Activated T-cell treated with anti-CD3 and anti-CD28 coated beads, Interleukin-2, amount 50 U/mL, for 4 hours (primary cell): Measurements from ENCODE around the gene GLS. TPM values are rescaled to one million over a fixed set of nuclear protein-coding genes. Genes with fewer than 3 reads are reported as not detected.

ENCODE experiments used
- ATAC-seq, 2 donors: fragments of 200-7000 bp; cut with Tn5 transposase; one replicate each; pipeline ENCODE4 v1.10.0; 2021
- DNase-seq: peaks from one replicate; pipeline ENCODE4 v3.0.0-alpha.2; 2020
- H3K27me3 Mint-ChIP-seq: one replicate; pipeline ENCODE4 v1.8.0; 2021; ENCODE audit warnings: low read depth, mixed read lengths
- H3K36me3 Mint-ChIP-seq: one replicate; pipeline ENCODE4 v1.8.0; 2022; ENCODE audit warnings: mixed read lengths; ENCODE audit not compliant: insufficient read depth
- H3K4me1 Mint-ChIP-seq: one replicate; pipeline ENCODE4 v1.8.0; 2021; ENCODE audit warnings: low read depth, mixed read lengths
- H3K4me3 Mint-ChIP-seq: one replicate; pipeline ENCODE4 v1.8.0; 2021; ENCODE audit warnings: mild to moderate bottlenecking, moderate library complexity, mixed read lengths
- H3K9me3 Mint-ChIP-seq: one replicate; pipeline ENCODE4 v1.8.0; 2021; ENCODE audit warnings: mixed read lengths
- total RNA-seq, 3 donors: library from RNA; stranded (reverse); gene quantifications; one replicate each; pipeline ENCODE4 v1.2.1, GENCODE V29; 2021

GLS gene
- 100 to 1,000 TPM; 371 to 409 (median 377) TPM for total RNA-seq

DNA sequence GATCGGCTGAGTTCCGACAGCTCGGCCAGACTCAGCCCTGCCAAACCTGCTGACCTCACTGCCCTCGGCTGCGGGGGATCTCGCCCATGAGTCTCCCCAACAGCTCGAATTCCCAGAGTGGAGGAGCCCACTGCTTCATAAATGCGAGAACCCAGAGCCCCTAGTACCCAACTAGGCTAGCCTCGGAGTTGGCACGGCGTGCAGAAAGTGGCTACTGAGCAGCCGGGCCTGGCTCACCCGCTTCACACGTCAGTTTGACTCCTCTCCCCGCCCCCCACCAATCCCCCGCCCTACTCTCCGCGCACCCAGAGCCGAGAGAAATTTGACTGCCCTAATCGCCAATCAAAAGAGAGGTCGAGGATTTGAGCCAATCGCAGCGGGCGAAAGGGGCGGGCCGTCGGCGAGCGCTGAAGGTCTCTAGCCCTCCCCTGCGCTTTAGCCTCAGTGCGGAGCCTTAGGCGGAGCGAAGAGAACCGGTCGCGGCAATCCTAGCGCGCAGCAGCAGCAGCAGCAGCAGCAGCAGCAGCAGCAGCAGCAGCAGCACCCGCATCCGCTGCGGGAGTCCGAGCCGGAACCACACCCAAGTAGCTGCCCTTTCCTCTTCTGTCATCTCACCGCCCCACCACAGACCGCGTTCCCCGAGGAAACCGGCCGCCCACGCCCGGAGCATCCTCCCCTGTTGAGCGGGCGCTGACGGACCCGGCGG, at the start of gene GLS:
Gene GLS (plus strand): TSS at position 444 of the 706 bp plus-strand sequence. CDS start 264 bp downstream, outside the sequence.
- peaks cover 45% of the 10 kb centered on the region for H3K4me1 Mint-ChIP-seq
- H3K9me3 Mint-ChIP-seq = no peaks in the 10 kb centered on the region
- peaks cover 25% of the 10 kb centered on the region for H3K36me3 Mint-ChIP-seq
- ATAC-seq = peak; percentile 81 to 84
- no peaks in the 10 kb centered on the region for H3K27me3 Mint-ChIP-seq
- peak; percentile 95 for DNase-seq
- H3K4me3 Mint-ChIP-seq = peak within 1 kb of the TSS; percentile 96

GRCh38 chr2:190831941-190832340, 48.7 kb upstream of the GLS start:
- DNase-seq (no peak), ATAC-seq (no peak)
- Mint-ChIP-seq H3K4me1 (no peaks in the 10 kb centered on the region), H3K27me3 (peaks cover 2% of the 10 kb centered on the region), H3K36me3 (peaks cover 5% of the 10 kb centered on the region), H3K9me3 (no peaks in the 10 kb centered on the region), H3K4me3 (no peak overlapping the region)

DNA sequence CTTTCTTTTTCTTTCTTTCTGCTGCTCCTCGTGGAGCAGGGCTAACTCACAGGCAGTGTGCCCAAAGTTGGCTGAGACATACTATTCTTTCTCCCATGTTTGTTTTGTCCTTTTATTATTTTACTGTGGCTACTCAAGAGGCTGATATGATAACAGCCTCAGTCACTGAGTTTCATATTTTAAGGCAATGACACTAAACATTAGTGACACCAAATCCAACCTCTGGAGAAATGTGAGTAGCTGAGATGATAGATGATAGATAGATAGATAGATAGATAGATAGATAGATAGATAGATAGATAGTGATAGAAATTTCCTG, 45.8 kb upstream of the GLS start:
- no peak overlapping the region for H3K4me3 Mint-ChIP-seq
- ATAC-seq = no peak
- H3K9me3 Mint-ChIP-seq = no peaks in the 10 kb centered on the region
- H3K36me3 Mint-ChIP-seq = peaks cover 5% of the 10 kb centered on the region
- H3K27me3 Mint-ChIP-seq = no peaks in the 10 kb centered on the region
- peaks cover 9% of the 10 kb centered on the region for H3K4me1 Mint-ChIP-seq
- DNase-seq = no peak

- peaks cover 5% of the 10 kb centered on the region for H3K36me3 Mint-ChIP-seq
- H3K4me3 Mint-ChIP-seq = no peak overlapping the region
- no peaks in the 10 kb centered on the region for H3K9me3 Mint-ChIP-seq
- DNase-seq = no peak
- H3K4me1 Mint-ChIP-seq = peaks cover 12% of the 10 kb centered on the region
- ATAC-seq = no peak
- no peaks in the 10 kb centered on the region for H3K27me3 Mint-ChIP-seq
Measured at GRCh38 chr2:190835303-190835930, 45.2 kb upstream of the GLS start.

DNA sequence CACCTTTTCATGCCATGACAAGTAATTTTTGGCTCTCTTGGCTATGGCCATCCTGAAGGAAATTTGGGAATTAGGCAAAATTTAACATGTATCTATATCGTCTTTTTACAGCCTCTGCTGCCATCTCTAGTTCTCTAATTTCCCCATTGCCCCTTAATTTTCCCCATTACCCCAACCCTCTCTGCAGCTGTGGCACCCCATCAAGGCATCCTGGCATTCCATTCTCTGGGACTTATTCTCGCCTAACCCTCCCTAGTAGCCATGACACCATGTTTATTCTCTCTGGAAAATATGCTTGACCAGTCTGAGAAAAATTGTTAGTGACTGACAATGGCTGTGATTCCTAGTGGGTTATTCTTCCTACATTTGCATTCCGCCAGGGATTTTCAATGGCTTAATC, 43.9 kb upstream of the GLS start:
- peaks cover 22% of the 10 kb centered on the region for H3K4me1 Mint-ChIP-seq
- no peaks in the 10 kb centered on the region for H3K9me3 Mint-ChIP-seq
- H3K27me3 Mint-ChIP-seq = no peaks in the 10 kb centered on the region
- DNase-seq (no peak), ATAC-seq (no peak)
- H3K36me3 Mint-ChIP-seq = peaks cover 9% of the 10 kb centered on the region
- H3K4me3 Mint-ChIP-seq = no peak overlapping the region

DNA sequence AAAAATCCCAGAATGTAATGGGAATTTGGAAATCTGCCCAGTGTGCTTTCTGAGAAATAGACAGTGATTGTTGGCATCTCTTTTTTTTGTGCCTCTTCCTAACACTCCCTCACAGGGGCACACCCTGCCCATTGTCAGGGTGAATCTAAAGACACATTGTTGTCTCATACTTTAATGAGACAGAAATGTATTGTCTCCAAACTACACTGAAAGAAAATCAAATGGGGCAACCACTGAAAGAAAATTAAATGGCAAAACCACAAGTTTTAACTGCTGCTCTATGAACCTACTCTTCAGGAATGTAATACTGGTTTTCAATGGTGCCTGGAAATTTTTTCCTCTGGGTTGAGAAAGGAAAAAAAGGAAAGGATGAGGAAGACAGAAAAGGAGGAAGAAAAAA, 43.2 kb upstream of the GLS start:
- ATAC-seq (no peak), DNase-seq (no peak)
- Mint-ChIP-seq H3K4me3 (no peak overlapping the region), H3K4me1 (peaks cover 26% of the 10 kb centered on the region), H3K27me3 (no peaks in the 10 kb centered on the region), H3K9me3 (no peaks in the 10 kb centered on the region), H3K36me3 (peaks cover 10% of the 10 kb centered on the region)

DNA sequence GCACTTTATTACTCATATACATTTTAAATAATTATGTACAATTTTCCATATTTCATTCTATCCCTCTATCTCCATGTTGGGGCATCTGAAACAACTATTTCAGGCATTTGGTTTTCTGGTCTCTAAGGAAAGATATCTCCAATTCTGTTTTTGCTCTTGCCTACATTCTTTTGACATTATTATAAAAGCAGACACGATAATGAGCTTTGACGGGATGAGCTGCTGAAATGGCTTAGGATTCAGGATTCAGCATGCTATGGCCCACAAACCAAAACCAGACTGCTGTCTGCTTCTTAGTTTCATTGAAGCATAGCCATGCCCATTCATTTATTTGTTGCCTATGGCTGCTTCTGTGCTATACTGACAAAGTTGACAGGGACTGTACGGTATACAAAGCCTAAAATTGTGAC, 42.7 kb upstream of the GLS start:
- no peak for ATAC-seq
- Mint-ChIP-seq H3K27me3 (no peaks in the 10 kb centered on the region), H3K9me3 (no peaks in the 10 kb centered on the region), H3K4me3 (no peak overlapping the region), H3K4me1 (peaks cover 30% of the 10 kb centered on the region), H3K36me3 (peaks cover 11% of the 10 kb centered on the region)
- no peak for DNase-seq

DNA sequence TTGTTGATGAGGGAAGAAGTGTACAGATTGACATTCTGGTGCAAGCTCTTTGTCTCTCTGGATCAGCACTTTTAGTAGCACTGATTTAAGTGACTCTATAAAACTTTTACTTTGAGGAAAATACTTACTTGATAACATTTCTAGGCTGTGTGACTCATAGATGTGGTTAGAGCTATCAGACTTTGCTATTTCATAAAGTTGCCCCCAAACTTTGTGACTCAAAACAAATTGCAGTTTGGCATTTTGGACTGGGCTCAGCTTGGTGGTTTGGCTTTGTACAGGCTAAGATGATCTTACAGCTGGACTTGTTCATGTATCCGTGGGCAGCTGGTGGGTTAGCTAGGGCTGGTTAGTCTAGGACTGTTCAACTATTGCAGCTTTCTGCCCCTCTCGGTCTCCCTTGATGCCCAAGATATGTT, 42.1 kb upstream of the GLS start:
- peak; percentile 64 to 84 for ATAC-seq
- Mint-ChIP-seq H3K9me3 (no peaks in the 10 kb centered on the region), H3K4me1 (peaks cover 32% of the 10 kb centered on the region), H3K4me3 (no peak overlapping the region), H3K27me3 (no peaks in the 10 kb centered on the region), H3K36me3 (peaks cover 11% of the 10 kb centered on the region)
- DNase-seq = no peak

DNA sequence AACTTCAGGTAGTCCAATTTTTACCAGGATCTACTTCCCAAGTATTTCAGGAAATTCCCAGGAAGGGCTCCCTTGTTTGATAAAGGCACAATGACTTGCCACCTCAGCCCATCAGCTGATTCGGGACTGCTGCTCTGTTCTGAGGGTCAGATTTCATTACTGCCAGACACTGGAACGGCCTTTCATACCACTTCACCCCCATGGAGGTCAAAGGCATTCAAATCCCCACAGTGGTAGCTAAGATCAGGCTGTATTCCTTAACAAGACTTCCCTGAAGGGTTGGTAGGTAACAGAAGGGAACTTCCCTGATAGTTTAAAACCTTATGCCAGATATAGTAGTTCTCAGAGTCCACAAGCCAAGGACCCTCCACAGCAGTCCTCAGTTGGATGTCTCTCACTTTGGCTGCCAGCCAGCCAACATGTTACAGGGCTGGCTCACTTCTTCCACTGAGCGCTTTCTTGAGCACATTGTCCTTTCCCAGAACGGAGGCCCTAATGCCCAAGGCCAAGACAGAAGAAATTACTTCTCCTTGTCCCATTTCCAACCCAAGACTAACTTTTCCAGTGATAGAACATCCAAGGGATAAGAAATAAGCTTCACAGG, 40.0 kb upstream of the GLS start:
- Mint-ChIP-seq H3K36me3 (peaks cover 10% of the 10 kb centered on the region), H3K4me3 (no peak overlapping the region), H3K9me3 (no peaks in the 10 kb centered on the region), H3K27me3 (no peaks in the 10 kb centered on the region), H3K4me1 (peaks cover 47% of the 10 kb centered on the region)
- DNase-seq (no peak), ATAC-seq (no peak)

DNA sequence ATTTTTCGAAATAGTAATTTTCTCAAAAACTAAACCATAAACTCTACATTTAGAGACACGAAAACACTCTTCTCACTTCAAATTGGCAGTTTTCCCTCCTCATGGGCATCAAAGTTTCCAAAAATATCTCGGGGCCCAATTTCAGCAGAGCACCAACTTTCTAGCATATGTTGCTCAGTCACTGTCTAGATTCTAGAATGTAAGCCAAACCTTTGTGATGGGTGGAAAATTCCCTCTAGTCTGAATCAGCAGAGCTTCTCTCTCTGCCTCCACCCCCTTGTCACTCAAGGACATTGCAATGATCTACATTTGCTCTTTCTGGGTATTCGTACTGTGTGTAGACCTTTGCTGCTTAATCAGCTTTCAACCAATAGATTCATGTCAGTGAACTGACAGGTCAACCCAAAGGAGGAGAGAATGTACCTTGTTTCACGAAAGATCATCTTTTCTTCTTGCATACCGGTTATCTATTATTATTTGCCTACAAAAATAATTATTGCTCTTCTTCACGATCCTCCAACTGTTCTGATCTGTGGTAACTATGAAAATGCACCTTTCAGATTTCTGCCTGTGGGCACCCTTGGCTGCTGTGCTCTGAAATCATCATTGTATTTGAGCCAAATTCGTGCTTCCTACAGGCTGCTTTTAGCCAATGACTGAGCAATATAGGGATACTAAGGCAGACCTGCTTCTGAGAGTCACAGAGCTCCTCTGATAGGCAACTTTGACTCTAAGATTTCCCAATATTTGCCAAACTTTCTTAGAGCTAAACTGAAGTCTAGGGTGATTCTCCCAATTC, 38.7 kb upstream of the GLS start:
- Mint-ChIP-seq H3K27me3 (no peaks in the 10 kb centered on the region), H3K4me3 (peak overlapping the region; percentile 7), H3K36me3 (peaks cover 8% of the 10 kb centered on the region), H3K9me3 (no peaks in the 10 kb centered on the region), H3K4me1 (peaks cover 47% of the 10 kb centered on the region)
- ATAC-seq = peak in 1 of 2 donors; percentile 9
- no peak for DNase-seq

- DNase-seq = no peak
- Mint-ChIP-seq H3K9me3 (no peaks in the 10 kb centered on the region), H3K36me3 (peaks cover 8% of the 10 kb centered on the region), H3K4me1 (peaks cover 46% of the 10 kb centered on the region), H3K4me3 (no peak overlapping the region), H3K27me3 (no peaks in the 10 kb centered on the region)
- ATAC-seq = no peak
Measured at GRCh38 chr2:190842606-190843104, 38.0 kb upstream of the GLS start.

DNA sequence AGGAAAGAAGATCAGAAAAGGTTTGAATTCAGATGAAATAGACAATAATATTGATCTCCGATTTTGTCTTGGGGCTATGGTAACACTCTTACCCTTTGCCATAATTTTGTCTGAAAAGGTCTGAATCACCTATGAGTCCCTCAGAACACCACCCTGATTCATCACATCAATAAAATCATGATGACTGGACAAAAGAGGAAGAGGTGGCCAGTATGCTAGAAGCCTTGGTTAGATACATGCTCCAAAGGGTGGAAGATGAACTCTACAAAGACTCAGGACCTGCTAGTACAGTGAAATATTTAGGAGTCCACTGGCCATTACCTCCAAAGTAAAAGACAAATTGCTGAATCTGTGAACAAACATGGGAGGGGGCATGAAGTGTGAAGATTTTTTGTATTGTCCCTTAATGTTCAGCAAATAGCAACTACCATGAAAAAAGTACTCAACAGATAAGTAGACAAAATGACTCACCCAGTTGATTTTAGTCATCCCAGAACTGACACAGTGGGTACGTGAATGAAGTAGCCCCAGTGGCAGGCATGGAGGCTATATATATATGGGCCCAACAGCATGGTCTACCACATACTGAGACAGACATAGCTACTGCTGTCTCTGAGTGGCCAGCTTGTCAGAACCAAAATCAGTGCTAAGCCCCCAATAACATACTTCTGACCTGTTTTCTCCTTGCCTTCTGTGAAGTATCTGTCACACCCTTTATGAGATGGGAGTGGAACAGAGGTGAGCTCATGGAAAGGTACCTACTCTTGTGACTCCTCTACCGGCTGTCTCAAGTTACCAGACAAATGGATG, 36.5 kb upstream of the GLS start:
- H3K9me3 Mint-ChIP-seq = no peaks in the 10 kb centered on the region
- DNase-seq (no peak), ATAC-seq (peak; percentile 93 to 94)
- peaks cover 40% of the 10 kb centered on the region for H3K4me1 Mint-ChIP-seq
- no peaks in the 10 kb centered on the region for H3K27me3 Mint-ChIP-seq
- peak overlapping the region; percentile 52 for H3K4me3 Mint-ChIP-seq
- peaks cover 8% of the 10 kb centered on the region for H3K36me3 Mint-ChIP-seq

DNA sequence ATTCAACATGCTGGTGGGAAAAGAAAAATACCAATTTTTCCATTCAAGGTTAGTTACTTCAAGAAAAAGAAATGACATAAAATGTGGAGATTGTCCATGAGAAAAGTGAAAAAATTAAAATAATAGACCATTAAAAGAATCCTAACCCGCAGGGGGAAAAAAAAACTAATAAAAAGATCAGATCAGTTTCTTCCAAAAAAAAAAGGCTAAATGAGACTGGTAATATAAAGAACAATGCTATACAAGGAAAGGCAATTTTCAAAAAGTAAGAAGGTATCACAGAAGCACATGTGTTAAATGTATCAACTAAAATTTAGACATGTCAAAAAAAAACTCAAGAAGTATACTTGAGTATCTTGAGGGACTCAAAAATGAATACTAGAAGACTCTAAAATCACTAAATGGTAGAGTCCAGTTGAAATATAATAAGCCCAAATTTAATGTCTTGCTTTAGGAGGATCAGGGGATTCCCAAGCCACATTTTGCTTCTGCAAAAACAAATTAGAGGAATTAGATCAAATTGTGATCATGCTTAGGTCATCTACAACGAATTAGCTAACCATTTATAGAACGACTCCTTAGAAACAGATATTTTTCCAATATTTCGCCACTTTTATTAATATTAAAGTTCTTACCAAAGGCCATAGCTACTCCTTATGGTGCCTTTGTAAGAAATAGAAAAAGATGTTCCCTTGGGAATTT, 35.8 kb upstream of the GLS start:
- DNase-seq (no peak), ATAC-seq (no peak)
- Mint-ChIP-seq H3K9me3 (no peaks in the 10 kb centered on the region), H3K4me1 (peaks cover 40% of the 10 kb centered on the region), H3K4me3 (peak overlapping the region; percentile 52), H3K27me3 (no peaks in the 10 kb centered on the region), H3K36me3 (peaks cover 8% of the 10 kb centered on the region)
